ENCODE measurements around the gene MYO5A. TPM values are rescaled to one million over a fixed set of nuclear protein-coding genes. Genes with fewer than 3 reads are reported as not detected.
"Not testable (repeated sequence)": the region's sequence is repeated elsewhere in the genome, so short reads cannot be mapped to it uniquely, and the experiment has no call there.

Gene MYO5A
- polyA plus RNA-seq, 4 donors: 0.45 to 3.0 (median 1.6) TPM

GRCh38 chr15:52492132-52492531 lies 36.5 kb downstream of the MYO5A start:
- no peak for DNase-seq
- Histone ChIP-seq H3K4me3 (ENCODE audit: low read depth in 1 of 3, low read length in 3 of 3) (no peak overlapping the region), H3K4me1 (ENCODE audit: control insufficient read depth in 3 of 3, insufficient read depth in 2 of 3, low read depth in 1 of 3, low read length in 2 of 3) (no peaks in the 10 kb centered on the region), H3K9me3 (ENCODE audit: control insufficient read depth in 2 of 2, insufficient read depth in 1 of 2, low read depth in 1 of 2, low read length in 1 of 2) (no peaks in the 10 kb centered on the region), H3K27ac (ENCODE audit: low read depth in 1 of 3, low read length in 2 of 3) (no peak overlapping the region), H3K27me3 (ENCODE audit: control insufficient read depth in 3 of 3, insufficient read depth in 3 of 3, low read length in 3 of 3) (no peaks in the 10 kb centered on the region), H3K36me3 (ENCODE audit: control insufficient read depth in 3 of 3, insufficient read depth in 2 of 3, low read depth in 1 of 3, low read length in 3 of 3) (no peaks in the 10 kb centered on the region)
- WGBS, 3 donors: 81 to 92% (median 84%) methylated on average over 4 of the region's 4 CpGs
- FAIRE-seq: no peak

- Histone ChIP-seq H3K27ac (ENCODE audit: low read depth in 1 of 3, low read length in 2 of 3) (no peak overlapping the region), H3K36me3 (ENCODE audit: control insufficient read depth in 3 of 3, insufficient read depth in 2 of 3, low read depth in 1 of 3, low read length in 3 of 3) (no peaks in the 10 kb centered on the region), H3K9me3 (ENCODE audit: control insufficient read depth in 2 of 2, insufficient read depth in 1 of 2, low read depth in 1 of 2, low read length in 1 of 2) (no peaks in the 10 kb centered on the region), H3K4me3 (ENCODE audit: low read depth in 1 of 3, low read length in 3 of 3) (no peak overlapping the region), H3K27me3 (ENCODE audit: control insufficient read depth in 3 of 3, insufficient read depth in 3 of 3, low read length in 3 of 3) (no peaks in the 10 kb centered on the region), H3K4me1 (ENCODE audit: control insufficient read depth in 3 of 3, insufficient read depth in 2 of 3, low read depth in 1 of 3, low read length in 2 of 3) (no peaks in the 10 kb centered on the region)
- WGBS, 3 donors: 80 to 87% (median 80%) methylated on average over 4 of the region's 4 CpGs
- DNase-seq: no peak
- FAIRE-seq: no peak
Measured at GRCh38 chr15:52491472-52491871, 37.2 kb downstream of the MYO5A start.

- not testable (repeated sequence) for DNase-seq; H3K36me3 ChIP-seq (ENCODE audit: control insufficient read depth in 3 of 3, insufficient read depth in 2 of 3, low read depth in 1 of 3, low read length in 3 of 3); H3K4me1 ChIP-seq (ENCODE audit: control insufficient read depth in 3 of 3, insufficient read depth in 2 of 3, low read depth in 1 of 3, low read length in 2 of 3); H3K4me3 ChIP-seq (ENCODE audit: low read depth in 1 of 3, low read length in 3 of 3); FAIRE-seq; H3K27ac ChIP-seq (ENCODE audit: low read depth in 1 of 3, low read length in 2 of 3); H3K9me3 ChIP-seq (ENCODE audit: control insufficient read depth in 2 of 2, insufficient read depth in 1 of 2, low read depth in 1 of 2, low read length in 1 of 2); H3K27me3 ChIP-seq (ENCODE audit: control insufficient read depth in 3 of 3, insufficient read depth in 3 of 3, low read length in 3 of 3)
- WGBS, 3 donors: 51 to 77% (median 51%) methylated on average over 4 of the region's 4 CpGs
Measured at GRCh38 chr15:52489430-52489829, 39.2 kb downstream of the MYO5A start.

DNA sequence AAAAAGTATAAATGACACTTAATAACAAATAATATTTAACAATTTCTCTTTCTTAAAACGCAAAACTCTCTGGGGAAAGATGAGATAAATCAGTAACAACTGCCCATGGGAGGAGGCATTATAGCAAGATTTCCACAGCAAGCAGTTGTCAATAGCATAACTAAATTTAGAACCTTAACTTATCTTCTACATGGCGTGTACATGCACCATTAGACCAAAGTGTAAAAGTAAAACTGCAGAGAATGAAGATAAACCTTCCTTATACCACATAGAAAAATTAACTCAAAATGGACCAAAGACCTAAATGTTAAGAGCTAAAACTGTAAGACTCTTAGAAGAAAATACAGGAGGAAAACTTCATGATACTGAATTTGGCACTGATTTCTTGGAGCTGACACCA lies 39.9 kb downstream of the MYO5A start:
- H3K36me3 ChIP-seq (ENCODE audit: control insufficient read depth in 3 of 3, insufficient read depth in 2 of 3, low read depth in 1 of 3, low read length in 3 of 3): no peaks in the 10 kb centered on the region

DNA sequence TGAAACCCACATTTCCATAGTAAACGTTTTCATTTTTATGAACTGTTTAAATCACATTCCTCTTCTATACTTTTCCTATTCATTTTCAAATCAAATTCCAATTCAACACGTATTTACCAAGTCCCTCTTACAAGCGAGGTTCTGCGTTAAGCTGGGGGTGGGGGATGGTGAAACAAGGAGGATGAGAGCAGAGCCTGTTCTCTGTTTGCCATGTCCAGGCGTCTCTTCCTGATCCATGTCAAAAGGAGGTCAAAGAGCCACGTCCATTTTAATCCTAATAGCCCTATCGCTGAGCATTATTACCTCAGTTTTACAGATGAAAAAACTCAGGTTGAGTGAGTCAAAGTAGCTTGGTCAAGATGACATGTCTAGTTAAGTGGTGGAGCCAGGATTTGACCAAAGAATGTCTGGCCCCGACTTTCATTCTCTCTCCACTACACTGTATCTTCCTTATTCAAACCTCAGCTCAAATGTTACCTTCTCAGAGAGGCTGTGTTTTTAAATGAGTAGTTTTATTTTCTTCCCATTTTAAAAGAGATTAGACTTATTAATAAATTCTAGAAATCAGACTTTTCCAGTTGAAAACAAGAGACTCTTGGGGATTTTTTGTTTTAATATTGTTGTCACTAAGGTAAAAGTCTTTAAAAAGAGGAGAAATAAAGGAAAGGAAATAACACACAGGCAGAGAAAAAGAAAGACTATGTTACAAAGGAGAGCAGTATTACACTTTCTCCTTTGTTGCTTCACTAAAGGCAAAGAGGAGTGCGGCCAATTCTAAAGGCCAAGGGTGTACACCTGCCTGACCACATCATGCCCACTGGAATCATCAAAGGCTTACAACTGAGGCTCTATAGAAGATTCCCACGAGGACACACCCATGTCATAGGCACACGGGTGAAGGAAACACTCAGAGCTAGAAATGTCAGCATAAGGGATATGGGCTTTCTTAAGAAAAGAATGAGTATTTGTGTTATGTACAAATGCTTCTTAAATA lies 42.4 kb downstream of the MYO5A start:
- H3K27me3 ChIP-seq (ENCODE audit: control insufficient read depth in 3 of 3, insufficient read depth in 3 of 3, low read length in 3 of 3): no peaks in the 10 kb centered on the region
- WGBS, 3 donors: 58 to 61% (median 59%) methylated on average over 11 of the region's 11 CpGs
- no peaks in the 10 kb centered on the region for H3K36me3 ChIP-seq (ENCODE audit: control insufficient read depth in 3 of 3, insufficient read depth in 2 of 3, low read depth in 1 of 3, low read length in 3 of 3)
- peaks cover 0 to 4% (median 0%) of the 10 kb centered on the region in 3 donors for H3K4me1 ChIP-seq (ENCODE audit: control insufficient read depth in 3 of 3, insufficient read depth in 2 of 3, low read depth in 1 of 3, low read length in 2 of 3)
- no peaks in the 10 kb centered on the region for H3K9me3 ChIP-seq (ENCODE audit: control insufficient read depth in 2 of 2, insufficient read depth in 1 of 2, low read depth in 1 of 2, low read length in 1 of 2)
- no peak overlapping the region for H3K27ac ChIP-seq (ENCODE audit: low read depth in 1 of 3, low read length in 2 of 3)
- H3K4me3 ChIP-seq (ENCODE audit: low read depth in 1 of 3, low read length in 3 of 3): no peak overlapping the region
- FAIRE-seq: no peak
- no peak for DNase-seq

More for the DNA sequence above, 39.9 kb downstream of the MYO5A start:
- H3K9me3 ChIP-seq (ENCODE audit: control insufficient read depth in 2 of 2, insufficient read depth in 1 of 2, low read depth in 1 of 2, low read length in 1 of 2): no peaks in the 10 kb centered on the region
- H3K4me1 ChIP-seq (ENCODE audit: control insufficient read depth in 3 of 3, insufficient read depth in 2 of 3, low read depth in 1 of 3, low read length in 2 of 3): no peaks in the 10 kb centered on the region
- FAIRE-seq (no peak), DNase-seq (no peak)
- H3K27ac ChIP-seq (ENCODE audit: low read depth in 1 of 3, low read length in 2 of 3): no peak overlapping the region
- no peaks in the 10 kb centered on the region for H3K27me3 ChIP-seq (ENCODE audit: control insufficient read depth in 3 of 3, insufficient read depth in 3 of 3, low read length in 3 of 3)
- H3K4me3 ChIP-seq (ENCODE audit: low read depth in 1 of 3, low read length in 3 of 3): no peak overlapping the region
- 19 to 64% (median 62%) methylated on average over 2 of the region's 2 CpGs for WGBS, 3 donors

GRCh38 chr15:52485290-52485689 lies 43.4 kb downstream of the MYO5A start:
- H3K4me1 ChIP-seq (ENCODE audit: control insufficient read depth in 3 of 3, insufficient read depth in 2 of 3, low read depth in 1 of 3, low read length in 2 of 3): peaks cover 0 to 9% (median 0%) of the 10 kb centered on the region in 3 donors
- FAIRE-seq: no peak
- H3K27ac ChIP-seq (ENCODE audit: low read depth in 1 of 3, low read length in 2 of 3): no peak overlapping the region
- H3K27me3 ChIP-seq (ENCODE audit: control insufficient read depth in 3 of 3, insufficient read depth in 3 of 3, low read length in 3 of 3): no peaks in the 10 kb centered on the region
- 78 to 82% (median 78%) methylated on average over 2 of the region's 2 CpGs for WGBS, 3 donors
- H3K36me3 ChIP-seq (ENCODE audit: control insufficient read depth in 3 of 3, insufficient read depth in 2 of 3, low read depth in 1 of 3, low read length in 3 of 3): no peaks in the 10 kb centered on the region
- H3K9me3 ChIP-seq (ENCODE audit: control insufficient read depth in 2 of 2, insufficient read depth in 1 of 2, low read depth in 1 of 2, low read length in 1 of 2): no peaks in the 10 kb centered on the region
- no peak for DNase-seq
- no peak overlapping the region for H3K4me3 ChIP-seq (ENCODE audit: low read depth in 1 of 3, low read length in 3 of 3)

DNA sequence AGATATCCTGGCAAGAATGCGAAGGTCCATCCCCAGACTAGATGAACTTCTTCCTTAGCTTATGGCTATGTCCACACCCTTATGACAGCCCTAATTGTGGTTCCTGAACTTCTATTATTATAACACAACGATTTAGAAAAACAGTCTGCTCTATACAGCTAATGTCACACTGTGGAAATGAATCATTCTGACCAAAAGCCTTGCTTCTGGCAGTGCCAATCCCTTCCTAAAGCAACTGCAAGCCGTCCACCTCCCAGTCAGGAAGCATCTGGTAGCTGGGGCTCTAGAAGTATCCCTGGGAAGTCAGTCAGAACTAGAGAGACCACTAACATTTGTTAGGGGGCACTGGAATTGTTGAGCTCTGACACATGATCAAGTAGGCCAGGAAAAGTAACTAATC lies 45.0 kb downstream of the MYO5A start:
- no peak for DNase-seq
- H3K9me3 ChIP-seq (ENCODE audit: control insufficient read depth in 2 of 2, insufficient read depth in 1 of 2, low read depth in 1 of 2, low read length in 1 of 2): no peaks in the 10 kb centered on the region
- peaks cover 0 to 9% (median 0%) of the 10 kb centered on the region in 3 donors for H3K4me1 ChIP-seq (ENCODE audit: control insufficient read depth in 3 of 3, insufficient read depth in 2 of 3, low read depth in 1 of 3, low read length in 2 of 3)
- peak overlapping the region in 1 of 3 donors; percentile 11 for H3K27ac ChIP-seq (ENCODE audit: low read depth in 1 of 3, low read length in 2 of 3)
- H3K36me3 ChIP-seq (ENCODE audit: control insufficient read depth in 3 of 3, insufficient read depth in 2 of 3, low read depth in 1 of 3, low read length in 3 of 3): no peaks in the 10 kb centered on the region
- no peak for FAIRE-seq
- H3K4me3 ChIP-seq (ENCODE audit: low read depth in 1 of 3, low read length in 3 of 3): no peak overlapping the region
- no peaks in the 10 kb centered on the region for H3K27me3 ChIP-seq (ENCODE audit: control insufficient read depth in 3 of 3, insufficient read depth in 3 of 3, low read length in 3 of 3)
- WGBS, 3 donors: 64 to 69% (median 69%) methylated on average over 3 of the region's 3 CpGs

- DNase-seq: peak; percentile 10 to 70
- Histone ChIP-seq H3K27me3 (ENCODE audit: control insufficient read depth in 3 of 3, insufficient read depth in 3 of 3, low read length in 3 of 3) (no peaks in the 10 kb centered on the region), H3K4me1 (ENCODE audit: control insufficient read depth in 3 of 3, insufficient read depth in 2 of 3, low read depth in 1 of 3, low read length in 2 of 3) (peaks cover 0 to 9% (median 0%) of the 10 kb centered on the region in 3 donors), H3K9me3 (ENCODE audit: control insufficient read depth in 2 of 2, insufficient read depth in 1 of 2, low read depth in 1 of 2, low read length in 1 of 2) (no peaks in the 10 kb centered on the region), H3K27ac (ENCODE audit: low read depth in 1 of 3, low read length in 2 of 3) (peak overlapping the region in 2 of 3 donors; percentile 71 to 84), H3K4me3 (ENCODE audit: low read depth in 1 of 3, low read length in 3 of 3) (no peak overlapping the region), H3K36me3 (ENCODE audit: control insufficient read depth in 3 of 3, insufficient read depth in 2 of 3, low read depth in 1 of 3, low read length in 3 of 3) (no peaks in the 10 kb centered on the region)
- FAIRE-seq: no peak
- WGBS, 3 donors: 54 to 57% (median 56%) methylated on average over 3 of the region's 3 CpGs
Measured at GRCh38 chr15:52481915-52482314, 46.8 kb downstream of the MYO5A start.
